Cerebellar nuclear complex (tissue), 1 donor: ENCODE results near the gene C7orf25.
"Not testable (repeated sequence)": the region's sequence is repeated elsewhere in the genome, so short reads cannot be mapped to it uniquely, and the experiment has no call there.

Experiments
- DNase-seq, 2 experiments: peaks; one replicate each; lab custom pipeline; 2025; lab: John Stamatoyannopoulos, UW

Gene C7orf25

GRCh38 chr7:42929449-42929848 is 17.6 kb upstream of the C7orf25 start:
- no peak for DNase-seq

GRCh38 chr7:42928754-42929153 is 16.9 kb upstream of the C7orf25 start:
- DNase-seq = no peak

- no peak for DNase-seq
These were observed 14.3 kb upstream of the C7orf25 start for GRCh38 chr7:42926204-42926603.

- DNase-seq = no peak
These were observed 13.8 kb upstream of the C7orf25 start for GRCh38 chr7:42925630-42926029.

GRCh38 chr7:42924223-42924838 is 12.5 kb upstream of the C7orf25 start:
- DNase-seq = no peak

DNA sequence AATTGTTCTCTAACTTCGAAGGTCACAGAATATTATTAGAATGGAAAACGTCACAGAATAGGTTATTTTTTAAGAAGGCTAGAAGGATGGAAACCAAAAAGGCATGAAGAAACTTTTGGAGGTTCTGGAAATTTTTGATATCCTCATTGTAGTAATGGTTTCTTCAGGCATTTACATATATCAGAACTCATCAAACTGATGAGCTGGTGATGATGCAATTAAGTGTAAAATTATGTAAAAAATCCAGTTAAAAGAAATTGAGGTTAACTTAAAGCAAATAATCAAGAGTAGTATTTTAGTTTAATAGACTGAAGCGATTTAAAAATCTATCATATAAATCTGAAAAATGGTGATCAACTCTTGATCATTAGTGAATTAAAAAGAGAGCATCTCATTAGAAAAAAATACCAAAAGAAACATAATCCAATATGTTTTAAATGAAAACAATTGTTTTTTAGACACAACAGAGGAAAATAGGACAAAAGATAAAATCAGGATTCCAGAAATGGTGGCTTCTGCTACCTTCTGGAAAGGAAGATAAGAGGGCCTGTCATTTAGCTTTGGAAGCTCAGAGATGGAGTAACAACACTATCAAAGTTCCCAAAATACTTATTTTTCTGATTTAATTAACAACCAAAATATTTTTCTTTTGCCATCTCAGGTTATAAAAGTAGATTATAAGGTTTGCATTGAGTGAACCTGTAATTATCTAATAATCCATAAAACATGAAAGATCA is 10.3 kb upstream of the C7orf25 start:
- DNase-seq = no peak

DNA sequence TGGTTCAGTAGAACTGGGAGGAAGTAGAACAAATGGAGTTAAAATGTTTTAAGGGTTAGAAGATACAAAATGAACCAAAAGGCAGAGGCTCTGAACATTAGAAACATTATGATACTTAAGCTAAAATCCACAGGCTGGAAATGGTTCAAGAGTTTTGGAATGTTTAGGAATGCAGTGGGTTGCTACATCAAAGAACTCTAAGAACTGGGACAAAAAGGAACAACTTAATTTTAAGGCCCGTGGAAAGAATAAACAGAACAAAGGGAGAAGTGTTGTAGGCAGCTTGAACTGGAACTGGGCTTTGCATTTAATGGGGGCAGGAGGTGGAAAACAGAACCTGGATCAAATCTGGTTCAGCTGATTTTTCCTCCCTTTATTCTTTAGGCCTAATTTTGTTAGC is 3.5 kb upstream of the C7orf25 start:
- no peak for DNase-seq

- DNase-seq = no peak
These were observed 2.7 kb upstream of the C7orf25 start for GRCh38 chr7:42914421-42915045.

DNA sequence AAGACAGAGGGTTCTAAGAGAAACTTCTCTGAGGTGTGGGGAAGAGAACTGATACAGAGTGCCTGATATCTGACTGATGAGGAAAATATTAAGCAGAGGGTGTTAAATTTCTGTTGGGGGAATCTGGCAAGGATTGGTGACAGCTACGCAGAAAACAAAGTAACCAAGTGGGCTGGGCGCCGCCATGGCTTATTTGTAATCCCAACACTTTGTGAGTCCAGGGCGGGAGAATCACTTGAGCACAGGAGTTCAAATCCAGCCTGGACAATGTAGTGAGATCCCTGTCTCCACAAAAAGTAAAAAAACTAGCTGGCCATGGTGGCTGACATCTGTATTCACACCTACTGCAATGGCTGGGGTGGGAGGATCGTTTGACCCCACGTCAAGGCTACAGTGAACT is 2.1 kb upstream of the C7orf25 start:
- no peak for DNase-seq

DNA sequence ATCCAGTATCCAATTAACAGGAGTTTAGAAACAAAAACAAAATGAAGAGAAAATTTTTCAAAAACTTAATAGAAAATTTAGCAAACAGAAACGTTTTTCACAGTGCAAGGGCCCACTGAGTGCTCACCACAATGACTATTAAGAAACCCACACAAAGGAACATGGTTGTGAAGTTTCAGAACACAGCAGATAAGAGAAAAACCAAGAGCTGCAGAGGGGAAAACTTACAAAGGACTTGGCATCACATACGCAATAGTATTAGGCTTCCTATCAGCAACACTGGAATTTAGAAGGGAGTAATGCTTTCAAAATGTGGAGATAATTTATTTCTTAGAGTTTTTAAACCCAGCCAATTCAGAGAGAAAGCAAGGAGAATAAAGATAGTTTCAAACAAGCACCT is 1.7 kb upstream of the C7orf25 start:
- no peak for DNase-seq

GRCh38 chr7:42910306-42910705 is 1.6 kb downstream of the C7orf25 start:
- no peak for DNase-seq

DNA sequence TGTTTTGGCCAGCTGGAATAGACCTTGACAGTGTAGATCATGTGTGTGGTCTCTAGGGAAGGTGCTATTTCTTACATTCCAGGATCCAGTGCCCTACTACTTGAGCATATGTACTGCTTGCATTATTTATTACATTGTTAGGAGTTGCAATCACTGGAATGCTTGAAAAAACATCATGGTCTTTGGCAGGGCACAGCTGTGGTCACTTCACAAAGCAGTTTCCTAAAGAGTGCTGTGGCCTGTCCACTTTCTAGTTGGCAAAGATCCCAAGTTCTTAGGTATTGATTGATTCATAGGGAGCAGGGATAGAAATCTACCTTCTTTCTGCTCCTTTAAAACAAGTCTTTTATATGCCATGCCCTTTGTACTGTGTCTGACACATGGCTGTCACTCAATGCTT is 4.6 kb downstream of the C7orf25 start:
- DNase-seq = no peak

DNA sequence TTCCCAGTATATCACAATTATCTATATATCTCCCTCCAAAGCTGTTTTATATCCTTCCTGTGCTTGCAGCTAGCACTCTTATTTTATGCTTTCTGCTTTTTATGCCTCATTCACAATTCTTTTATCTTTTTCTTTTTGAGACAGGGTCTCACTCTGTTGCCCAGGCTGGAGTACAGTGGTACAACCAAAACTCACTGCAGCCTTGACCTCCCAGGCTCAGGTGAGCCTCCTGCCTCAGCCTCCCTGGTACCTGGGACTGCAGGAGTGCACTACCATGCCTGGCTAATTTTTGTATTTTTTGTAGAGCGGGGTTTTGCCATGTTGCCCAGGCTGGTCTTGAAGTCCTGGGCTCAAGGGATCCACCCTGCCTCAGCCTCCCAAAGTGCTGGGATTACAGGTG is 5.7 kb downstream of the C7orf25 start:
- no peak for DNase-seq

GRCh38 chr7:42902331-42902730 is 9.5 kb downstream of the C7orf25 start:
- no peak for DNase-seq

GRCh38 chr7:42900842-42901241 is 11.0 kb downstream of the C7orf25 start:
- DNase-seq = no peak

DNA sequence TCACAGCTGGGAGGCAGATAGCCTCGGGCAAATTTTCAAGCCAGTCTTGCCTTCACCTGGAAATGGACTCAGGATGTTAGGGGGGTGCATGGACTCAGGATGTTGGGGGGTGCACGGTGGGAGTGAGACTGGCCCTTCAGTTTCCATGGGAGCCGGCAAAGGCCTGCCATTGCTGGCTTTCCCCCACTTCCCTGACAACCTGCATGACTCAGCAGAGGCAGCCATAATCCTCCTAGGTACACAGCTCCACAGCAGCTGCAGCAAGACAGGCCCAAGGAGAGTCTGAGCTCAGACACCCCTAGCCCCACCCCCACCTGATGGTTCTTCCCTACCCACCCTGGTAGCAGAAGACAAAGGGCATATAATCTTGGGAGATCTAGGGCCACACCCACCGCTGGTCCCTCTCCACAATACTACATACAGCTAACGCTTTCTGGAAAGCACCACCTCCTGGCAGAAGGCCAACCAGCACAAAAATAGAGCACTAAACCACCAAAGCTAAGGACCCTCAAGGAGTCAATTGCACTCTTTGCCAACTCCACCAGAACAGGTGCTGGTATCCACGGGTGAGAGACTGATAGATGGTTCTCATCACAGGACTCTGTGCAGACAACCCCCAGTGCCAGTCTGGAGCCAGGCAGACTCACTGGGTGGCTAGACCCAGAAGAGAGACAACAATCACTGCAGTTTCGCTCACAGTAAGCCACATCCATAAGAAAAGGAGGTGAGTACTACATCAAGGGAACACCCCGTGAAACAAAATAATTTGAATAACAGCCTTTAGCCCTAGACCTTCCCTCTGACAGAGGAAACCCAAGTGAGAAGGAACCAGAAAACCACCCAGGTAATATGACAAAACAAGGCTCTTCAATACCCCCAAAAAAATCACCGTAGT is 18.3 kb downstream of the C7orf25 start:
- no peak for DNase-seq

- no peak for DNase-seq
These were observed 24.9 kb downstream of the C7orf25 start for GRCh38 chr7:42886893-42887505.

- DNase-seq = no peak
These were observed 25.7 kb downstream of the C7orf25 start for GRCh38 chr7:42886129-42886528.

DNA sequence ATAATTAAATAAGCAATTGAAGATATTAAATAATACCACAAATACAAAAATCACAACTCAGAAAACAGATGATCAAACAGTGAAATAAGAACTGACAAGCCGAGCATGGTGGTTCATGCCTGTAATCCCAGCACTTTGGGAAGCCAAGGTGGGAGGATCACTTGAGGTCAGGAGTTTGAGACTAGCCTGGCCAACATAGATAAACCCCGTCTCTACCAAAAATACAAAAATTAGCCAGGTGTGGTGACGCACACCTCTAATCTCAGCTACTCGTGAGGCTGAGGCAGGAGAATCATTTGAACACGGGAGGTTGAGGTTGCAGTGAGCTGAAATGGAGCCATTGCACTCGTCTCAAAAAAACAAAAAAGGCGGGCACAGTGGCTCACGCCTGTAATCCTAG is 26.7 kb downstream of the C7orf25 start:
- DNase-seq = not testable (repeated sequence)

GRCh38 chr7:42883950-42884349 is 27.9 kb downstream of the C7orf25 start:
- DNase-seq = no peak

DNA sequence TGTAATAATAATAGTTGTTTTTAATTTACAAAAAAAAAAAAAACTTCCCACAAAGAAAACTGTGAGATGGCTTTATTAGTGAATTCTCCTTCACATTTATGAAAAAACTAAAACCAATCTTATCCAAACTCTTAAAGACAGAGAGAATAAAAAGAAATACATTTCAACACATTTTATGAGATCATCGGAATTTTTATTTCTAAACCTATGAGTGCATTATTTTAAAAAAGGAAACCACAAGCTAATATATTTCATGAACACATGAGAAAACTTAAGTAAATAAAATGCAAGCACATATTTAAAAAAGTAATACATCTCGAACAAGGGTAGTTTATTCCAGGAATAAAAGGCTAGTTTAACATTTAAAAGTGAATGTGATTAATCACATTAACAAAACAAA is 31.5 kb downstream of the C7orf25 start:
- DNase-seq = no peak

GRCh38 chr7:42878303-42878702 is 33.6 kb downstream of the C7orf25 start:
- no peak for DNase-seq
